HG02973 (cell line): ENCODE results near the gene UBASH3A.
A peak's percentile ranks its signal among the peaks of the same experiment; 100 is the strongest.
"Not testable (repeated sequence)": the region's sequence is repeated elsewhere in the genome, so short reads cannot be mapped to it uniquely, and the experiment has no call there.

Experiments used
- ATAC-seq: cut with Tn5 transposase; IDR thresholded peaks from one replicate; pipeline ENCODE4 v1.9.1; 2021; ENCODE audit warnings: moderate library complexity; ENCODE audit not compliant: unreplicated experiment

The UBASH3A gene

DNA sequence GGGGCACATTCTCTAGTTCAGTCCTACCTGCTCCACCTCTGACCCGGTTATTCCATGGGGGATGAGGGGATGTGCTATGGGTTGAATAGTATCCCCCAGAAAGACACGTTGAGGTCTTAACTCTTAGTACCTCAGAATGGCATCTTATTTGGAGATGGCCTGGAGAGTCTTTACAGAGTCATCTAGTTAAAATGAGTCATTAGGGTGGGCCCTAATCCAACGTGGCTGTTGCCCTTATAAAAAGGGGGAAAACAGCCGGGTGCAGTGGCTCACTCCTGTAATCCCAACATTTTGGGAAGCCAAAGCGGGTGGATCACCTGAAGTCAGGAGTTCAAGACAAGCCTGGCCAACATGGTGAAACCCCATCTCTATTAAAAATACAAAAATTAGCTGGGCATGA, 13.5 kb upstream of the UBASH3A start:
- ATAC-seq, result no peak

- no peak for ATAC-seq
Observed at GRCh38 chr21:42390696-42391095, 13.0 kb upstream of the UBASH3A start.

DNA sequence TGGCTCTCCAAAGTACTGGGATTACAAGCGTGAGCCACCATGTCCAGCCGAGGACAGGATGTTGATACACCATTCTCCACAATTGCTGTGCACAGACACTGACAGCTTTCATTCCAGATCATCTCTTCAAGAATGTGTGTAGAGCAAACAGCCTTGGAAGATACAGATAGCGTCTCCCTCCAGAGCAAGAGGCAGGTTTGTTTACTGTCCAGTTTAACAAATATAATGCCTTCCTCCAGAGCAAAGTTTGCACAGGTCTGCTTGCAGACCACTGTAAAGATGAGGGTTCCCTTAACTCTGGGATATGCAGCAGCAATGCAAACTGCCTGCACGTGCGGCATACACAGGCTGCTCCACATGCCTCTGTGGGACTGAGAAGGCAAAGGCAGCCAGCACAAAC, 12.4 kb upstream of the UBASH3A start:
- no peak for ATAC-seq

DNA sequence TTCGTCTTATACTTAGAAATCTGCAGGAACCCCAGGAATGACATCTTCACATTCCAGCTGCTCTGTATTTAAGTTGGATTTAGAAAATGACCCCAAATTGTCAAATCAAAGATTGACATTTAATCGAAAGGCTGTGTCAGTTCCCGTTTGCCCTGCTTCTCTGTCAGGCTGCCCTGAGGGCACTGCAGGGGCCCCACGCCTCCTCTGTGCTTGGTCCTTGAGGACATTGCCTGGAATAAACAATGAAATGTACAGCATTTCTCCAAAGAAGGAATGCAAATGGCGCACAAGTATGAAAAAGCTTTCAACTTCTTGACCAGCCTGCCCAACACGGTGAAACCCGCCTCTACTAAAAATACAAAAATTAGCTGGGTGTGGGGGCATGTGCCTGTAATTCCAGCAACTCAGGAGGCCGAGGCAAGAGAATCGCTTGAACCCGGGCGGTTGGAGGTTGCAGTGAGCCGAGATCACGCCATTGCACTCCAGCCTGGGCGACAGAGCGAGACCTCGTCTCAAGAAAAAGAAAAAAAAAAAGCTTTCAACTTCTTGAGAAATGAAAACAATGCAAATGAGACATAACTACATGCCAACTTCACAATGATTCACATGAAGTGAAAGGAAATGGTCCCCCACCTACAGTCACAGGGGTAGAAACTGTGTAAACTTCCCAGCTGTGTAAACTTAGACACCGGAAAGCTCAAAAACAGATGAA, 10.8 kb upstream of the UBASH3A start:
- peak; percentile 56 for ATAC-seq

- no peak for ATAC-seq
Observed at GRCh38 chr21:42393443-42393950, 10.2 kb upstream of the UBASH3A start.

DNA sequence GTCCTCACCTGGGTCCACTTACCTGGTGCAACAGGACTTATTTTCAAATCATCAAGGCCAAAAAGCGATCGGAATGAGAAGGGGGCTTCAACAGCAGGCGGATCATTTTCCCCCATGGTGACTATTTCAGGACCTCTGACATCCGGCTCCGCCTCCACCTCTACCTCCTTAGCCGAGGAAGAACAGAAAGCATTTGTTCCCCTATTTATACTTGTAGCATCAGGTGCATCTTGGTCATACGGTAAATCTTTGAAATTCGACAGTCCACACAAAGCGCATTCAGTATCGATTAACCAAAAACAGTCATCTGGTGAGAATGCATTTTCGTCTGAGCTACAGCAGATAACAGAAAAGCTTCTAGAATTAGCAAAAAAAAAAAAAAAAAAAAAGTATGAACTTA, 8.4 kb upstream of the UBASH3A start:
- no peak for ATAC-seq

GRCh38 chr21:42395905-42396651, 7.6 kb upstream of the UBASH3A start, which contains the start of gene TMPRSS3:
TSS of gene TMPRSS3 (minus strand) at chr21:42396052. CDS start at chr21:42395417, 635 bp downstream.
- no peak for ATAC-seq

DNA sequence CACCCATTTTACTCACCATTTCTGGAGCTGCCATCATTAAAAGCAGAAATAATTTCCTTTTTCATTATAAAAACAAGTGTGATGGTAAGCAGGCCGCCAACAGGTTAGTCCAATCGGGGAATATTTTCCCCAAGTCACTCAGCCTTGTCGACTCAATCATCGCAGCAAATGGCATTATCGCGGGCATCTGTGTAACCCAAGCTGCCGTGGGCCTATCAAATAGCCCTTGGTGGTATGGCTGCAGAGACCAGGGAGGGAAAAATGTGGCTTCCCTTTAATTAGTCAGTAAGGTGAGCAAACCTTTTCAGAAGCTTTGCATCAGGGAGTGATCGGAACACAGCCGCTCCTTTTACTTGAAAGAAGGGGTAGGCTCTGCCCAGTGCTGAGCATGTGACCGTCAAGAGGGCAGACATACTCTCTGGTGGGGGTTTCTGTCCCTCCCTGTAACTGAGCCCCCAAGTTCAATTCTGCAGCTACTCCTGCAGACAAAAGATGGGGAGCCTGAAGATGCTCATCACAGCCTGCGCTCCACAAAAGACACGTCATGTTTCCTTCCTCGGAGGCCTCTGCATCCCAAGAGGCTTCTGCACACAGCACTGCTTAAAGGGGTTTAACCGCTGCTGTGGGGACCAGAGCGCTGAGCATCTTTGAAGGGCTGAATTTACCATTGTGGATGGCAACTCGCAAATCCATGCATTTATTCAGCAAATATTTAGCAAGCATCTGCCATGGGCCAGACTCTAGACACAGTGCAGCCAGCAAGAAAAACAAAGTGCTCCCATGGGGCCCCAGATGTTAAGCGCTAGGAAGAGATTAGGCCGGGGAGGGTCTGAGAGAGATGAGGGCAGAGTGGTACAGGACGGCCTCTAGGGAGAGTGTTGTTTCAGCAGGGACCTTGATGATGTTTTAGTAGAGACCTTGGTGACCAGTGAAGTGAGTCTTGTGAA, 6.6 kb upstream of the UBASH3A start:
- ATAC-seq, result no peak

GRCh38 chr21:42397746-42398394, 5.8 kb upstream of the UBASH3A start:
- ATAC-seq, result no peak

GRCh38 chr21:42398436-42399028, 5.2 kb upstream of the UBASH3A start:
- no peak for ATAC-seq

- no peak for ATAC-seq
Observed at GRCh38 chr21:42400525-42400924, 3.2 kb upstream of the UBASH3A start.

DNA sequence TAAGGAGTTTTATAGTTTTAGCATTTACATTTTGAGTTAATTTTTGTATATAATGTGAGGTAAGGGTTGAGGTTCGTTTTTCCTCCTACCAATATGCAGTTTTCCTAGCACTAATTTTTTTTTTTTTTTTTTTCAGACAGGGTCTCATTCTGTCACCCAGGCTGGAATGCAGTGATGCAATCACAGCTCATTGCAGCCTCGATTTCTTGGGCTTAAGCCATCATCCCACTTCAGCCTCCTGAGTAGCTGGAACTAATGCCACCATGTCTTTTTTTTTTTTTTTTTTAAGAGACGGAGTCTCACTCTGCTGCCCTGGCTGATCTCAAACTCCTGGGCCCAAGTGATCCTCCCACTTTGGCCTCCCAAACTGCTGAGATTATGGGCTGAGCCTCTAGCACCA, 2.5 kb upstream of the UBASH3A start:
- ATAC-seq, result no peak

DNA sequence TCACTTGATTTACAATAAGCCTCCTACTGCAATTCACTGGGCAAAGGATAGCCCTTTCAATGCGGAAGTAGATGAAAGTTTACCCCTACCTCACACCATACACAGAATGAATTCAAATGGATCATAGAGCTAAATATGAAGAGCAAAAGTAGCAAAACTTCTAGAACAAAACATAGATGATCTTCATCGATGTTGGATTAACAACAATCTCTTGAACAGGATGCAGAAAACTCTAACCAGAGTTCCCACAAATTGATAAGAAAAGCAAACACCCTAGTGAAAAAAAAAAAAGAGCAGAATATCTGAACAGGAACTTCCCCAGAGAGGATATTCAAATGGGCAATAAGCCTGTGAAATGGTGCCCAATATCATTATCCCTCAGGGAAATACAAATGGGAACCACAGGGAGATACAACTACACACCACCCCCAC, 1.9 kb upstream of the UBASH3A start:
- no peak for ATAC-seq

- no peak for ATAC-seq
Observed at GRCh38 chr21:42404539-42404938, 837 bp downstream of the UBASH3A start.

- no peak for ATAC-seq
Observed at GRCh38 chr21:42405064-42406013, 1.6 kb downstream of the UBASH3A start.

GRCh38 chr21:42406201-42406621, 2.5 kb downstream of the UBASH3A start:
- no peak for ATAC-seq

GRCh38 chr21:42406866-42407265, 3.2 kb downstream of the UBASH3A start:
- ATAC-seq, result no peak

DNA sequence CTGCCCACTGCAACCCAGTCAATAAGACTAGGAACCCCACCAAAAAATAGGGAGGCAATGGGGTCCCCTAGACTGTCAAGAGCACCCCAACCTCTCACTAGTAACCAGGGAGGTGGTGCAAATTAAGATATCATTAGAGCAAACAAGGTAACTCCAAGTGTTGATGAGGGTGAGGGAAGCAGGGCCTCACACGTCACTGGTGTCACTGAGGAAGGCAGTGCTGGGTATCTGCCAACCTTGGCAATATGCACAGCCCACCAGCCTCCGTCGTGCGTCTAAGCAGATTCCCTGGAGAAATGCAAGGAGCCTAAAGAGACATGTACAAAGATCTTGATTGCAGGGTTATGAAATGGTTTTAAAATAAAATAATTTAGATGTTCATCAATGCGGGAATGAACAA, 3.8 kb downstream of the UBASH3A start:
- no peak for ATAC-seq

DNA sequence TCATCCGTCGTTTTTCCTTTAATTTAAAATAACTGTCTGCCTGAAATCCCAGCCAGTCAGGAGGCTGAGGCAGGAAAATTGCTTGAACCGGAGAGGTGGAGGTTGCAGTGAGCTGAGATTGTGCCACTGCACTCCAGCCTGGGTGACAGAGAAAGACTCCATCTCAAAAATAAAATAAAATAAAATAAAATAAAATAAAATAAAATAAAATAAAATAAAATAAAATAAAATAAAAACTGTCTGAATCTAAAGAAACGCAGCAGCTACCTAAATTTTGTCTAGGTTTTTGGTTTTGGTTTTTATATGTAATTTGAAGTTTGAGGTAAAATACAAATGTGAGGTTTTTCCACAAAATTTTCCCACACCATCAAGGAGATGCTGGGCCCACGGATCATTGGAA, 5.0 kb downstream of the UBASH3A start:
- ATAC-seq, result not testable (repeated sequence)
